Neutrophil (primary cell): ENCODE data around the gene FAM24B.

Experiments used
- H3K27ac ChIP-seq: fragments of 200-600 bp; sonication (generic); 2 replicates; pipeline ENCODE4 v1.5.1; 2016; ENCODE audit warnings: mild to moderate bottlenecking, moderate library complexity
- H3K27me3 ChIP-seq: fragments of 200-600 bp; sonication (generic); 2 replicates; pipeline ENCODE4 v1.6.0; 2016; ENCODE audit warnings: mild to moderate bottlenecking
- H3K36me3 ChIP-seq: fragments of 200-600 bp; sonication (generic); 2 replicates; pipeline ENCODE4 v1.5.1; 2017
- H3K4me1 ChIP-seq, 2 experiments: fragments of 200-600 bp in 1 of 2; sonication (generic) in 1 of 2; 1 replicate in 1 of 2; 2 replicates in 1 of 2; pipeline versions ENCODE4 v1.5.1 to v1.6.1; 2013 to 2016; ENCODE audit warnings: low read depth in 1 of 2, low read length in 1 of 2, mild to moderate bottlenecking in 1 of 2, moderate library complexity in 1 of 2; ENCODE audit not compliant: control insufficient read depth in 1 of 2, insufficient read depth in 1 of 2
- H3K4me3 ChIP-seq, 2 experiments: fragments of 200-600 bp in 1 of 2; sonication (generic) in 1 of 2; 1 replicate in 1 of 2; 2 replicates in 1 of 2; pipeline ENCODE4 v1.5.1; 2013 to 2016; ENCODE audit warnings: low read depth in 1 of 2, low read length in 1 of 2, mild to moderate bottlenecking in 1 of 2, moderate library complexity in 1 of 2
- H3K9me3 ChIP-seq: fragments of 200-600 bp; sonication (generic); 2 replicates; pipeline ENCODE4 v1.5.1; 2016
- TF ChIP-seq, protein P1 (sequence below): fragments of 200-600 bp; sonication (generic); IDR thresholded peaks from 2 replicates; pipeline ENCODE4 v1.5.1; 2016; ENCODE audit warnings: antibody characterized with exemption

FAM24B gene

DNA sequence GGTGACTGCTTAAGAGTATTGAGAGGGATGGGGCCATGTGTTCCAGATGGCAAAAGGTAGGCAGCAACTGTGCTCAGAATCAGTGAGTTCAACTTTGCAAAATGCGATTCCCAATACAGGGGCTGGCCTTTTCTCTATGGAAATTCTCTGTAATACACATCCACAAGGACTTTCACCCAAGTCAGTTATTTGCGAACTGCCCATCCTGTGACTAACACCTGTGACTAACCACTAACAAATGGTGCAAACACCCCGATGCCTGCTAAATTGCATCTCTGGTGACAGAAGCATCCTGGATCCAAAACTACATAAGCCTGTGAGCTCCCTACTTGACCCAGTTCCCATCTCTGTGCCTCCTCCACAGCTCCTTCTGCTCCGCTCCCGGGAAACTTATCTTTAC, 24.7 kb downstream of the FAM24B start:
- TF ChIP-seq, protein P1, sequence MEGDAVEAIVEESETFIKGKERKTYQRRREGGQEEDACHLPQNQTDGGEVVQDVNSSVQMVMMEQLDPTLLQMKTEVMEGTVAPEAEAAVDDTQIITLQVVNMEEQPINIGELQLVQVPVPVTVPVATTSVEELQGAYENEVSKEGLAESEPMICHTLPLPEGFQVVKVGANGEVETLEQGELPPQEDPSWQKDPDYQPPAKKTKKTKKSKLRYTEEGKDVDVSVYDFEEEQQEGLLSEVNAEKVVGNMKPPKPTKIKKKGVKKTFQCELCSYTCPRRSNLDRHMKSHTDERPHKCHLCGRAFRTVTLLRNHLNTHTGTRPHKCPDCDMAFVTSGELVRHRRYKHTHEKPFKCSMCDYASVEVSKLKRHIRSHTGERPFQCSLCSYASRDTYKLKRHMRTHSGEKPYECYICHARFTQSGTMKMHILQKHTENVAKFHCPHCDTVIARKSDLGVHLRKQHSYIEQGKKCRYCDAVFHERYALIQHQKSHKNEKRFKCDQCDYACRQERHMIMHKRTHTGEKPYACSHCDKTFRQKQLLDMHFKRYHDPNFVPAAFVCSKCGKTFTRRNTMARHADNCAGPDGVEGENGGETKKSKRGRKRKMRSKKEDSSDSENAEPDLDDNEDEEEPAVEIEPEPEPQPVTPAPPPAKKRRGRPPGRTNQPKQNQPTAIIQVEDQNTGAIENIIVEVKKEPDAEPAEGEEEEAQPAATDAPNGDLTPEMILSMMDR, result no peak
- no peak overlapping the region for H3K27ac ChIP-seq
- H3K9me3 ChIP-seq, result no peaks in the 10 kb centered on the region
- no peaks in the 10 kb centered on the region for H3K27me3 ChIP-seq
- no peak overlapping the region for H3K4me3 ChIP-seq
- no peaks in the 10 kb centered on the region for H3K4me1 ChIP-seq
- no peaks in the 10 kb centered on the region for H3K36me3 ChIP-seq

DNA sequence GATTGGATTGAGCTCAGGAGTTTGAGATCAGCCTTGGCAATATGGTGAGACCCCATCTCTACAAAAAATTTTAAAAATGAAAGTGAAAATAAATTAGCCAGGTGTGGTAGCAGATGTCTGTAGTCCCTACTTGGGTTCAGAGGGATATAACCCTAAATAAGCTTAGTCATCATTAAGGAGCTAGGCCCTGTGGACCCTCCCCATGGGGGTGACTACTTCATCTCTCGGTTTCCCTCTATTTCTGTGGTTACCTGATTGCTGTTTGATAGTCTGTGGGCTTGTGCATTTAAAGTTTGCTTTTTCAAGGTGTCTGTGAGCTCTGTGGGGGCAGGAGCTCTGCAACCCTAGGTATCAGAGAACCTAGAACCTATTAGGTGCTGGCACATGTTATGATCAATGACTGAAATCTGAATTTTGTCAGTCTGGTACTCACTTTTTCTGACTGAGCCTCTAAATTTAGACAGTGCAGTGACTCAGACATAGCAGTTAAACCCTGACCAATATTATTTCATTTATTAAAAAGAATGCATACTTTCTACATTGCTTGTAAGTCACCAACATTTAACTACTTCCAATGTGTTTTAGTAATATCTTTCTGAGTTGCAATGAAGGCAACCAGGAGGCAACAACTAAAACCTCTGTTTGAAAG, 25.6 kb downstream of the FAM24B start:
- Histone ChIP-seq H3K4me1 (no peaks in the 10 kb centered on the region), H3K9me3 (no peaks in the 10 kb centered on the region)

DNA sequence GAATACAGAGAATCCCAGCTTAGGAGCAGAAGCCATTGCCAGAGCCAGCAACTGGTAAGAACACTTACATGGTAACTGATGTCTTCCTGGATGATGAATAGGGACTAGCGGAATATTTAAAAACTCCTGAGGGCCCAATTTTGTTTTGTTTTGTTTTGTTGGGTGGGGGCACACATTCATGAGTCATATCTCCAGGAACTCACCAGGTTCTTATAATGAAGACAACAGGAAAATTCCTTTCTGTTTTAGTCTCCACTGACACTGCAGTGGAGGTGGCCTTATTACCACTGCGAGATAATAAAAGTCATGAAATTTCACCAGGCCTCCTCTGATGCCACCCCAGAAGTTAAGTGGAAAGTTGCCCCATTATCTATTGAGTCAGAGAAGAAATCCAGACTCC, 27.1 kb downstream of the FAM24B start:
- TF ChIP-seq, protein P1, result no peak
- no peaks in the 10 kb centered on the region for H3K27me3 ChIP-seq
- H3K36me3 ChIP-seq, result no peaks in the 10 kb centered on the region
- no peak overlapping the region for H3K27ac ChIP-seq
- no peaks in the 10 kb centered on the region for H3K9me3 ChIP-seq
- no peak overlapping the region for H3K4me3 ChIP-seq
- no peaks in the 10 kb centered on the region for H3K4me1 ChIP-seq

More for the DNA sequence above, 25.6 kb downstream of the FAM24B start:
- TF ChIP-seq, protein P1, result no peak
- Histone ChIP-seq H3K4me3 (no peak overlapping the region), H3K27me3 (no peaks in the 10 kb centered on the region), H3K27ac (no peak overlapping the region), H3K36me3 (no peaks in the 10 kb centered on the region)

DNA sequence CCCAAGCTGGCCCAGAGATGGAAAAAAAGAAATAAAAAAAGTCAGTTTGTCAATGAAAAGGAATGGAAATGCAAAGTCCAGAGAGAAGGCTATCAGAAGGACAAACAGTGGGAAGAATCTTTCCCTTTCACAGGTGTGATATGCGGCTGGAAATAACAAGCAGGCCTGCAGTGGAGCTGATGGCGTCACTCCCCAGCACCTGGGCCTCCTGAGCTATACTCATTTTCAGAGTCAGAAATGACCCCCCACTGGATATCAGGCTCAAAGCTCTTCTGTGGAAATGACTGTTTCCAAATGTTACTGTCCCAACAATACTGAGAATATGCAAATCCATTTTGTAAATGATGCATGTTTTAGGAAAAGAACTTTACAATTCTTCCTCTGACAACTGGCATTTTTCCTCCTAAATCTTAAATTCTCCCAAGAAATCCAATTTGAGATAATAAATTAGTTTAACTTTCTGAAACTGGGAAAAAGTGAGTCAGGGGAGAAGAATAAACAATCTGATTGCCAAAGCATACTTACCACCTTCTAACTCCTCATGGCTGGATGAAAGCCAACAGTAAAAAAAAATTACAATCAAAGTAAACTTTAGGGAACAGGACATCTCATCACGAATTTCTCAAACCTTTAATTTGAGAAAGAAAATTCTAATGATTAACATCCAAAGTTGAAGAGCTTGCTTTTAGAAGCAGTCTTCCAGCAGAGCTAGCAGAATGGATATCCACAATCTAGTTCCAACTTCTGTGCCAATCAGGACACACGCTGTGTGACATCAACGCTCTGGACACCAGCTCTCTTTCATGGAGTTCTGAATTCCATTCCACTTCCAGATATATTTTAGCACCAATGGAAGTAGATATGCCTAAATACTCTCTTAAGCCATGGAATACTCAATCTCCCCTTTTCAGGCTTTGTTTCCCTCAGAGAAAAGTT, 28.4 kb downstream of the FAM24B start:
- Histone ChIP-seq H3K27me3 (no peaks in the 10 kb centered on the region), H3K9me3 (no peaks in the 10 kb centered on the region), H3K4me1 (no peaks in the 10 kb centered on the region), H3K36me3 (no peaks in the 10 kb centered on the region), H3K4me3 (no peak overlapping the region), H3K27ac (no peak overlapping the region)
- TF ChIP-seq, protein P1, result no peak

DNA sequence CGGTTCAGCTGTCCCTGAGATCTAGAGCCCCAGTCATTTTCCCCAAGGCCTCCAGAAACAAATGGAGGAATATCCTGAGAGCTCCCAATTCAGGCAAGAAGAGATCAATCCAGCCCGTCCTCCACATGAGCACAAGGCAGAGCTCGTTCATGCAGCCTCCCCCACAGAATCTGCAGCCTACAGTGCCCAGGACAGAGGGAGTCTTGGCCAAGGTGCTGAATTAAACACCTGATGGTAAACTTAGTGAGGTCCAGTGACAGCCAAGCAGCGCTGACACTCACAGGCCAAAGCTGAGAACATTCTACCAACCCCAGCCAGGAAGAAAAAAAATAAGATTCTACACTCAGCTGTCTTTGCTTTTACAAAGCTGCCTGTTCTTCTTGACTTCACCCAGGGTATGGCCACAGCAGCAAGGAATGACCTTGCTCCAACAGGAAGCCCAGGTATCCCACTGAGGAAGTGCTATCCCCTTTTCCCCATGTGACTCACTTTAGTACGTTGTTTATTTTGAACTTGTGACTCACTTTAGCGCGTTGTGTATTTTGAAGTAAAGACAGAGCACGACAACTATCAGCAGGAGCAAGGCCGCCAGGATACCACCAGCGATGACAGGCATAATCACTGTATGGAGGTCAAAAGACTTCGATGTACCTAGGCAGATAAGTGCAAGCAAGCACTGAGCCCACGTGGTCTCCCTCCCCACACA, 29.3 kb downstream of the FAM24B start:
- Histone ChIP-seq H3K27ac (no peak overlapping the region), H3K4me3 (no peak overlapping the region), H3K9me3 (no peaks in the 10 kb centered on the region), H3K4me1 (no peaks in the 10 kb centered on the region), H3K36me3 (no peaks in the 10 kb centered on the region), H3K27me3 (no peaks in the 10 kb centered on the region)
- TF ChIP-seq, protein P1, result no peak
